ENCODE data around the gene MYL10. TPM values are rescaled to one million over a fixed set of nuclear protein-coding genes. Genes with fewer than 3 reads are reported as not detected.

MYL10 gene
- total RNA-seq, 2 donors from 2014 or later, result not detected

GRCh38 chr7:101598986-101599771, 29.9 kb downstream of the MYL10 start:
- Histone ChIP-seq H3K27me3 (no peaks in the 10 kb centered on the region), H3K4me1 (peaks cover 19% of the 10 kb centered on the region), H3K4me3 (no peak overlapping the region), H3K9me3 (no peaks in the 10 kb centered on the region), H3K27ac (peak overlapping the region; percentile 50 to 82 (median 80)), H3K36me3 (replicated peaks in 1 of 2; ENCODE audit: insufficient read depth in 1 of 2, low read depth in 2 of 2) (no peaks in the 10 kb centered on the region)
- intact Hi-C loops (cut with DNase I), result no loop called here
- DNase-seq (peak in 2 of 4 donors; percentile 9 to 23), ATAC-seq (peak; percentile 19)
- TF ChIP-seq POLR2A (IDR thresholded peaks at IDR 0.05), result no peak
- no peak for TF ChIP-seq CTCF (IDR thresholded peaks at IDR 0.05)
- WGBS, 2 donors, result 81 to 100% methylated on average over 4 to 16 of the region's 16 CpGs

GRCh38 chr7:101598422-101598985, 30.6 kb downstream of the MYL10 start:
- intact Hi-C loops (cut with DNase I), result no loop called here
- peak; percentile 90 for ATAC-seq
- H3K36me3 ChIP-seq (replicated peaks in 1 of 2; ENCODE audit: insufficient read depth in 1 of 2, low read depth in 2 of 2), result no peaks in the 10 kb centered on the region
- peak overlapping the region; percentile 50 to 82 (median 80) for H3K27ac ChIP-seq
- H3K4me1 ChIP-seq, result peaks cover 19% of the 10 kb centered on the region
- 40 to 62% methylated on average over 1 to 18 of the region's 18 CpGs for WGBS, 2 donors
- no peaks in the 10 kb centered on the region for H3K9me3 ChIP-seq
- DNase-seq, result peak; percentile 82 to 93 (median 90)
- TF ChIP-seq CTCF (IDR thresholded peaks at IDR 0.05) (no peak), POLR2A (IDR thresholded peaks at IDR 0.05) (peak in 2 of 3 donors; percentile 17 to 41)
- H3K4me3 ChIP-seq, result no peak overlapping the region
- no peaks in the 10 kb centered on the region for H3K27me3 ChIP-seq

GRCh38 chr7:101597941-101598340, 31.2 kb downstream of the MYL10 start:
- H3K4me3 ChIP-seq, result no peak overlapping the region
- H3K27ac ChIP-seq, result peak overlapping the region; percentile 50 to 82 (median 80)
- DNase-seq (no peak), ATAC-seq (no peak)
- WGBS, 2 donors, result 60 to 69% methylated on average over 4 to 6 of the region's 6 CpGs
- intact Hi-C loops (cut with DNase I), result no loop called here
- TF ChIP-seq POLR2A (IDR thresholded peaks at IDR 0.05) (no peak), CTCF (IDR thresholded peaks at IDR 0.05) (no peak)
- no peaks in the 10 kb centered on the region for H3K9me3 ChIP-seq
- no peaks in the 10 kb centered on the region for H3K27me3 ChIP-seq
- H3K4me1 ChIP-seq, result peaks cover 19% of the 10 kb centered on the region
- H3K36me3 ChIP-seq (replicated peaks in 1 of 2; ENCODE audit: insufficient read depth in 1 of 2, low read depth in 2 of 2), result no peaks in the 10 kb centered on the region

GRCh38 chr7:101596898-101597297, 32.2 kb downstream of the MYL10 start:
- Histone ChIP-seq H3K4me3 (no peak overlapping the region), H3K4me1 (peaks cover 14% of the 10 kb centered on the region), H3K36me3 (replicated peaks in 1 of 2; ENCODE audit: insufficient read depth in 1 of 2, low read depth in 2 of 2) (no peaks in the 10 kb centered on the region), H3K27ac (no peak overlapping the region), H3K9me3 (no peaks in the 10 kb centered on the region), H3K27me3 (no peaks in the 10 kb centered on the region)
- no peak for TF ChIP-seq POLR2A (IDR thresholded peaks at IDR 0.05)
- no peak for TF ChIP-seq CTCF (IDR thresholded peaks at IDR 0.05)
- intact Hi-C loops (cut with DNase I), result no loop called here
- ATAC-seq (no peak), DNase-seq (no peak)
- 24 to 39% methylated on average over 1 of the region's 1 CpG for WGBS, 2 donors

Data from body of pancreas (tissue), 4 donors.